H1 (cell line): Measurements from ENCODE around the gene USP13. TPM values are rescaled to one million over a fixed set of nuclear protein-coding genes. Genes with fewer than 3 reads are reported as not detected.

Source experiments
- CTCF ChIA-PET: fragments of 300-600 bp; sonication (Branson Sonifier 250); formaldehyde crosslinking; loops from one replicate; lab custom pipeline; 2021; ENCODE audit not compliant: partially characterized antibody; lab: Charles Lee
- POLR2A ChIA-PET: fragments of 300-600 bp; sonication (Branson Sonifier 250); formaldehyde crosslinking; loops from one replicate; lab custom pipeline; 2021; ENCODE audit warnings: inconsistent platforms; ENCODE audit not compliant: partially characterized antibody; lab: Charles Lee
- DNase-seq, 2 experiments: peaks; one replicate each; pipeline versions ENCODE4 v3.0.0 to v3.0.0-alpha.2; 2010 to 2022; ENCODE audit warnings: low spot score in 2 of 2, low read depth in 1 of 2, mixed read lengths in 1 of 2
- FAIRE-seq: peaks from 2 replicates; lab custom pipeline; 2011; peaks lifted over from hg19 to GRCh38; lab: Jason Lieb, UNC
- H2AFZ ChIP-seq: 2 replicates; pipeline ENCODE4 v1.8.1; 2012; ENCODE audit warnings: low read length, inconsistent platforms
- H2AK5ac ChIP-seq: 2 replicates; pipeline ENCODE4 v1.6.1; 2013; ENCODE audit warnings: low read depth, low read length
- H2BK120ac ChIP-seq: replicated peaks from 2 replicates; pipeline ENCODE3; 2013; ENCODE audit warnings: low read depth, low read length, inconsistent platforms
- H2BK12ac ChIP-seq: 2 replicates; pipeline ENCODE4 v1.6.1; 2013; ENCODE audit warnings: low read depth, low read length
- H2BK15ac ChIP-seq: 2 replicates; pipeline ENCODE4 v1.6.1; 2013; ENCODE audit warnings: low read length
- H2BK20ac ChIP-seq: 2 replicates; pipeline ENCODE4 v1.6.1; 2013; ENCODE audit warnings: low read length
- H2BK5ac ChIP-seq: 2 replicates; pipeline ENCODE4 v1.6.1; 2013; ENCODE audit warnings: low read depth, low read length
- H3K14ac ChIP-seq: 2 replicates; pipeline ENCODE4 v1.6.1; 2013; ENCODE audit warnings: inconsistent platforms; ENCODE audit not compliant: insufficient read length
- H3K18ac ChIP-seq: 2 replicates; pipeline ENCODE4 v1.6.1; 2013; ENCODE audit warnings: low read length; ENCODE audit errors: extremely low read depth
- H3K23ac ChIP-seq: 2 replicates; pipeline ENCODE4 v1.6.1; 2013; ENCODE audit warnings: inconsistent platforms; ENCODE audit not compliant: insufficient read length
- H3K23me2 ChIP-seq: 2 replicates; pipeline ENCODE4 v1.6.1; 2013; ENCODE audit warnings: low read depth, low read length
- H3K27ac ChIP-seq: 2 replicates; pipeline ENCODE4 v1.6.1; 2011; ENCODE audit warnings: low read depth, low read length, inconsistent platforms
- H3K27me3 ChIP-seq, 4 experiments: replicated peaks in 1 of 4; 1 replicate in 1 of 4; 2 replicates in 3 of 4; pipeline versions ENCODE4 v1.6.1 to v1.8.1; 2011 to 2013; ENCODE audit warnings: low read length in 3 of 4, mild to moderate bottlenecking in 3 of 4, inconsistent platforms in 2 of 4, mixed read lengths in 2 of 4, moderate library complexity in 1 of 4; ENCODE audit not compliant: control insufficient read depth in 3 of 4, insufficient read depth in 3 of 4; ENCODE audit errors: extremely low read depth in 1 of 4
- H3K36me3 ChIP-seq, 4 experiments: 2 replicates each; pipeline versions ENCODE4 v1.6.1 to v1.8.1; 2011 to 2013; ENCODE audit warnings: mild to moderate bottlenecking in 4 of 4, low read length in 3 of 4, moderate library complexity in 2 of 4, control low read depth in 1 of 4, inconsistent platforms in 1 of 4; ENCODE audit not compliant: insufficient read depth in 4 of 4, control insufficient read depth in 2 of 4
- H3K4ac ChIP-seq: replicated peaks from 2 replicates; pipeline ENCODE3; 2013; ENCODE audit warnings: low read length, low read depth, mixed read lengths, inconsistent platforms; ENCODE audit not compliant: insufficient read length
- H3K4me1 ChIP-seq, 4 experiments: replicated peaks in 1 of 4; 1 replicate in 1 of 4; 2 replicates in 3 of 4; pipeline versions ENCODE4 v1.6.1 to v1.8.1; 2011 to 2013; ENCODE audit warnings: low read length in 3 of 4, inconsistent platforms in 2 of 4, mixed read lengths in 1 of 4; ENCODE audit not compliant: insufficient read depth in 4 of 4, control insufficient read depth in 3 of 4
- H3K4me2 ChIP-seq, 2 experiments: 2 replicates each; pipeline versions ENCODE4 v1.6.1 to v1.8.1; 2011 to 2013; ENCODE audit warnings: low read depth in 2 of 2, low read length in 2 of 2, control low read depth in 1 of 2, inconsistent platforms in 1 of 2, mild to moderate bottlenecking in 1 of 2; ENCODE audit not compliant: insufficient read depth in 1 of 2
- H3K4me3 ChIP-seq, 4 experiments: fragments of 200-600, 300-600 bp in 1 of 4; sonication (generic), shearing (Covaris generic), sonication (Bioruptor Twin) in 1 of 4; 2 replicates each; pipeline versions ENCODE4 v1.5.1 to v1.8.1; 2011 to 2016; ENCODE audit warnings: low read length in 4 of 4, low read depth in 3 of 4, control low read depth in 2 of 4, inconsistent platforms in 2 of 4, mild to moderate bottlenecking in 2 of 4, mixed read lengths in 1 of 4, moderate library complexity in 1 of 4; ENCODE audit not compliant: insufficient read depth in 2 of 4; ENCODE audit errors: extremely low read depth in 1 of 4
- H3K56ac ChIP-seq: replicated peaks from 2 replicates; pipeline ENCODE3; 2013; ENCODE audit warnings: low read depth, mild to moderate bottlenecking, mixed read lengths, low read length, inconsistent platforms; ENCODE audit not compliant: insufficient read length
- H3K79me1 ChIP-seq: 2 replicates; pipeline ENCODE4 v1.6.1; 2013; ENCODE audit warnings: low read depth, low read length, control low read depth
- H3K79me2 ChIP-seq, 2 experiments: 2 replicates each; pipeline versions ENCODE4 v1.6.1 to v1.8.1; 2012 to 2013; ENCODE audit warnings: low read length in 2 of 2, mild to moderate bottlenecking in 2 of 2, inconsistent platforms in 1 of 2; ENCODE audit not compliant: insufficient read depth in 2 of 2, control insufficient read depth in 1 of 2
- H3K9ac ChIP-seq, 4 experiments: replicated peaks in 1 of 4; 1 replicate in 1 of 4; 2 replicates in 3 of 4; pipeline versions ENCODE4 v1.6.1 to v1.8.1; 2011 to 2013; ENCODE audit warnings: low read depth in 3 of 4, low read length in 3 of 4, control low read depth in 2 of 4, mild to moderate bottlenecking in 2 of 4, moderate library complexity in 2 of 4, inconsistent platforms in 1 of 4; ENCODE audit errors: extremely low read depth in 1 of 4
- H3K9me3 ChIP-seq, 2 experiments: 2 replicates each; pipeline versions ENCODE4 v1.6.1 to v1.8.1; 2012 to 2013; ENCODE audit warnings: mild to moderate bottlenecking in 2 of 2, moderate library complexity in 2 of 2, control low read depth in 1 of 2, inconsistent platforms in 1 of 2, low read depth in 1 of 2, low read length in 1 of 2, mixed read lengths in 1 of 2; ENCODE audit not compliant: insufficient read depth in 2 of 2
- H4K20me1 ChIP-seq, 2 experiments: replicated peaks in 1 of 2; 2 replicates each; pipeline versions ENCODE3 to v1.8.1; 2011 to 2013; ENCODE audit warnings: inconsistent platforms in 2 of 2, low read length in 2 of 2, mild to moderate bottlenecking in 1 of 2; ENCODE audit not compliant: insufficient read depth in 2 of 2, control insufficient read depth in 1 of 2
- H4K5ac ChIP-seq: 2 replicates; pipeline ENCODE4 v1.6.1; 2013; ENCODE audit warnings: low read length, low read depth, mixed read lengths, inconsistent platforms; ENCODE audit not compliant: insufficient read length
- H4K8ac ChIP-seq: 2 replicates; pipeline ENCODE4 v1.8.0; 2013; ENCODE audit warnings: mild to moderate bottlenecking, moderate library complexity, low read length, inconsistent platforms; ENCODE audit not compliant: insufficient read depth; ENCODE audit errors: extremely low read depth
- H4K91ac ChIP-seq: replicated peaks from 2 replicates; pipeline ENCODE3; 2013; ENCODE audit warnings: low read length, mixed read lengths, inconsistent platforms; ENCODE audit not compliant: insufficient read length
- SRF ChIP-seq: IDR thresholded peaks from 2 replicates; pipeline ENCODE4 v1.6.1; 2011; ENCODE audit warnings: mild to moderate bottlenecking, low read depth, low read length, moderate library complexity
- WGBS, 2 experiments: shearing (Covaris generic) in 1 of 2; methylation state at CpG; one replicate each; pipeline versions ENCODE4 v1.1.6 to v1.1.7; 2013 to 2015; ENCODE audit warnings: low lambda C conversion rate in 2 of 2, mixed read lengths in 2 of 2, inconsistent platforms in 1 of 2, low coverage in 1 of 2, missing lambda C conversion rate in 1 of 2; ENCODE audit not compliant: insufficient replicate concordance in 2 of 2, insufficient coverage in 1 of 2, insufficient read length in 1 of 2; ENCODE audit errors: extremely low coverage in 1 of 2, missing lambda C conversion rate in 1 of 2; 5-methylcytosine and 5-hydroxymethylcytosine counted together
- polyA plus RNA-seq, 7 experiments: library from polyadenylated mRNA; depleted of rRNA in 3 of 7; stranded (reverse) in 5 of 7; unstranded in 2 of 7; fragments of >200 nt in 5 of 7; fragments of 200-250 nt in 2 of 7; gene quantifications; 1 replicate in 5 of 7; 2 replicates in 1 of 7; 4 replicates in 1 of 7; pipeline versions ENCODE4 v1.2.1 to v1.2.3, GENCODE V29; 2011 to 2013; ENCODE audit warnings: missing spikeins in 2 of 7, mixed read lengths in 2 of 7
- total RNA-seq: library from RNA; stranded (reverse); fragmentation: NEBNext Ultra II Directional; extraction: Animal tissue kit (Norgen Biotek cat#: 25700); gene quantifications from 2 replicates; pipeline ENCODE4 v1.2.1, GENCODE V29; 2021

The USP13 gene
- total and polyA plus RNA-seq, 2 of the 8 experiments (the other 6 are each of a cell fraction or from before 2014, with no cell fraction given) = 7.9 to 25.9 TPM

DNA sequence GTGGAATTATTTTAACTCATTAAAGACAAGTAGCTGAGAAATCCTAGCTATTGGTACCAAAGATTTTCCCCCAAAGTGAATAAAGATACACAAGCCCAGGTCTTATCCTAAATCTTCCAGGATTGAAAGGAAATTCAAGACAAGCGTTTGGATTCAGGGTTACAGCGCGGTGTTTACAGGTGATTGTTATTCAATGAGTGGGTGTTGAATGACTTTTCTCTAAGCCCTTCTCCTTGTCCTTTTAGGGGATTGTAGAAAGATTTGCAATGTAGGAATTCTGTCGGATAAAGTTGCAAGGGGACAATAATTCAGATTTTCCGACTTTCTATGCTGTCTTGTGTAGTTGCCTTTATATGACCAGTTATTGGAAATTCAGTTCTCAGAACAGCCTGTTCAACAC, 57.2 kb downstream of the USP13 start:
- H3K27me3 ChIP-seq = no peaks in the 10 kb centered on the region
- ChIA-PET POLR2A (interaction anchor here (0.6 to 1.4 kb wide), 5 partner anchors 32 to 149 kb away, joined by 3 to 4 read pairs (median 4); partner anchors contain the start of gene NDUFB5), CTCF (interaction anchor here (0.8 kb wide), 1 partner anchor 58 kb away, joined by 3 read pairs; the partner anchor contains the start of gene USP13)
- no peaks in the 10 kb centered on the region; a peak in 1 of 4 replicates for H3K79me2 ChIP-seq
- no peak overlapping the region for H2AK5ac ChIP-seq
- no peak overlapping the region for H2AFZ ChIP-seq
- H2BK120ac ChIP-seq = no peak overlapping the region
- no peak overlapping the region; the same call in 1 of the 2 replicates for H2BK15ac ChIP-seq
- no peaks in the 10 kb centered on the region for H3K9me3 ChIP-seq
- DNase-seq (no peak), FAIRE-seq (peak; percentile 92)
- no peaks in the 10 kb centered on the region for H4K20me1 ChIP-seq
- peaks cover 2% of the 10 kb centered on the region; the same call in 1 of the 2 replicates for H3K79me1 ChIP-seq
- H3K36me3 ChIP-seq = peaks cover 0 to 5% (median 3%) of the 10 kb centered on the region in 4 experiments; a peak in 3 of 8 replicates
- no peak overlapping the region for H3K56ac ChIP-seq
- peaks cover 0 to 20% (median 14%) of the 10 kb centered on the region in 4 experiments; a peak in 3 of 7 replicates for H3K4me1 ChIP-seq
- no peak overlapping the region for H3K18ac ChIP-seq
- no peak overlapping the region for H3K14ac ChIP-seq
- no peak overlapping the region for H4K91ac ChIP-seq
- peak overlapping the region in 1 of 4 experiments; percentile 38; a peak in 2 of 8 replicates for H3K4me3 ChIP-seq
- H2BK20ac ChIP-seq = no peak overlapping the region
- no peak overlapping the region for H4K8ac ChIP-seq
- peak overlapping the region; percentile 45 to 52 for H3K4me2 ChIP-seq
- H2BK12ac ChIP-seq = no peak overlapping the region
- 10% methylated on average over 5 of the region's 5 CpGs; no CpG with 5 or more reads in 1 of the 2 experiments for WGBS, 2 experiments
- no peak overlapping the region; the same call in 1 of the 2 replicates for H3K27ac ChIP-seq
- H3K4ac ChIP-seq = no peak overlapping the region
- no peak overlapping the region for H3K23ac ChIP-seq
- no peaks in the 10 kb centered on the region for H3K23me2 ChIP-seq
- no peak overlapping the region for H3K9ac ChIP-seq
- H2BK5ac ChIP-seq = no peak overlapping the region
- H4K5ac ChIP-seq = peak overlapping the region; percentile 51
- peak; percentile 56 for TF ChIP-seq SRF
